Activated CD8-positive, alpha-beta memory T cell treated with anti-CD3 and anti-CD28 coated beads, Interleukin-2, amount 50 U/mL, for 48 hours (primary cell): Measurements from ENCODE around the gene BSPRY.
"Not testable (repeated sequence)": the region's sequence is repeated elsewhere in the genome, so short reads cannot be mapped to it uniquely, and the experiment has no call there.

ENCODE experiments used
- DNase-seq: peaks from one replicate; pipeline ENCODE4 v3.0.0-alpha.2; 2020

The BSPRY gene

GRCh38 chr9:113373256-113373655 is 23.9 kb downstream of the BSPRY start:
- DNase-seq: no peak

- DNase-seq: no peak
Measured at GRCh38 chr9:113373676-113374392, 24.5 kb downstream of the BSPRY start.

- DNase-seq: no peak
Measured at GRCh38 chr9:113375057-113376023, 26.0 kb downstream of the BSPRY start.

GRCh38 chr9:113376634-113377567 is 27.6 kb downstream of the BSPRY start, which contains the start of gene HDHD3:
HDHD3 (minus strand) TSS chr9:113376986; CDS start chr9:113374354, 2,632 bp downstream.
- peak; percentile 86 for DNase-seq

GRCh38 chr9:113379094-113379828 is 29.9 kb downstream of the BSPRY start:
- DNase-seq: not testable (repeated sequence)

- not testable (repeated sequence) for DNase-seq
Measured at GRCh38 chr9:113379829-113380210, 30.5 kb downstream of the BSPRY start.

GRCh38 chr9:113380869-113381378 is 31.6 kb downstream of the BSPRY start:
- no peak for DNase-seq

- not testable (repeated sequence) for DNase-seq
Measured at GRCh38 chr9:113381441-113381840, 32.1 kb downstream of the BSPRY start.

- DNase-seq: no peak
Measured at GRCh38 chr9:113381909-113382411, 32.6 kb downstream of the BSPRY start.

GRCh38 chr9:113386571-113387393 is 37.4 kb downstream of the BSPRY start:
- DNase-seq: no peak

GRCh38 chr9:113387560-113388230 is 38.4 kb downstream of the BSPRY start:
- DNase-seq: no peak

- no peak for DNase-seq
Measured at GRCh38 chr9:113388833-113389232, 39.5 kb downstream of the BSPRY start.

GRCh38 chr9:113389451-113389850 is 40.1 kb downstream of the BSPRY start:
- DNase-seq: no peak

- DNase-seq: no peak
Measured at GRCh38 chr9:113390192-113390960, 41.0 kb downstream of the BSPRY start.

GRCh38 chr9:113391917-113392316 is 42.6 kb downstream of the BSPRY start:
- no peak for DNase-seq

- no peak for DNase-seq
Measured at GRCh38 chr9:113393281-113393680, 43.9 kb downstream of the BSPRY start.

GRCh38 chr9:113395000-113395861 is 45.9 kb downstream of the BSPRY start:
- no peak for DNase-seq

- DNase-seq: no peak
Measured at GRCh38 chr9:113397203-113397631, 47.9 kb downstream of the BSPRY start.
